IMR-90 (cell line): Measurements from ENCODE around the gene ITGAE.

Experiments used
- BHLHE40 ChIP-seq: fragments of 150-350 bp; IDR thresholded peaks from 2 replicates; pipeline ENCODE4 v1.6.1; 2016; ENCODE audit warnings: mild to moderate bottlenecking, low read depth, low read length
- CEBPB ChIP-seq: IDR thresholded peaks from 2 replicates; pipeline ENCODE4 v1.6.1; 2012; ENCODE audit warnings: low read depth, low read length, improper control_type of control experiment
- CHD1 ChIP-seq: IDR thresholded peaks from 2 replicates; pipeline ENCODE4 v1.6.1; 2012; ENCODE audit warnings: low read depth, low read length, improper control_type of control experiment
- CTCF ChIP-seq: conservative IDR thresholded peaks from 2 replicates; pipeline ENCODE4 v1.5.1; 2012; ENCODE audit warnings: mild to moderate bottlenecking, low read depth, low read length, improper control_type of control experiment
- MAFK ChIP-seq: IDR thresholded peaks from 2 replicates; pipeline ENCODE4 v1.6.1; 2012; ENCODE audit warnings: low read depth, low read length, improper control_type of control experiment
- MAZ ChIP-seq: IDR thresholded peaks from 2 replicates; pipeline ENCODE4 v1.6.1; 2012; ENCODE audit warnings: low read depth, mild to moderate bottlenecking, low read length, improper control_type of control experiment, moderate library complexity, borderline replicate concordance
- MXI1 ChIP-seq: IDR thresholded peaks from 2 replicates; pipeline ENCODE4 v1.6.1; 2012; ENCODE audit warnings: low read depth, mild to moderate bottlenecking, low read length, moderate library complexity, borderline replicate concordance
- NFE2L2 ChIP-seq: fragments of 150-350 bp; IDR thresholded peaks from 2 replicates; pipeline ENCODE4 v1.6.1; 2016; ENCODE audit warnings: low read depth, mild to moderate bottlenecking, low read length
- POLR2A ChIP-seq: IDR thresholded peaks from 2 replicates; pipeline ENCODE4 v1.6.1; 2012; ENCODE audit warnings: mild to moderate bottlenecking, low read depth, low read length
- RAD21 ChIP-seq: IDR thresholded peaks from 2 replicates; pipeline ENCODE4 v1.6.1; 2012; ENCODE audit warnings: low read length, improper control_type of control experiment
- RCOR1 ChIP-seq: IDR thresholded peaks from 2 replicates; pipeline ENCODE4 v1.6.1; 2012; ENCODE audit warnings: mild to moderate bottlenecking, low read length, improper control_type of control experiment; ENCODE audit not compliant: insufficient replicate concordance
- RFX5 ChIP-seq: IDR thresholded peaks from 2 replicates; pipeline ENCODE4 v1.8.0; 2012; ENCODE audit warnings: low read depth, mild to moderate bottlenecking, low read length, moderate library complexity
- SMC3 ChIP-seq: fragments of 150-350 bp; IDR thresholded peaks from 2 replicates; pipeline ENCODE4 v1.6.1; 2016; ENCODE audit warnings: low read depth, mild to moderate bottlenecking, antibody characterized with exemption, low read length, moderate library complexity
- USF2 ChIP-seq: fragments of 150-350 bp; IDR thresholded peaks from 2 replicates; pipeline ENCODE4 v1.6.1; 2017; ENCODE audit warnings: mild to moderate bottlenecking, antibody characterized with exemption, low read length, low read depth

- no peak for TF ChIP-seq CTCF
- no peak for TF ChIP-seq POLR2A
- no peak for TF ChIP-seq MAZ
- no peak for TF ChIP-seq MXI1
- TF ChIP-seq RAD21: no peak
- no peak for TF ChIP-seq USF2
- TF ChIP-seq CEBPB: no peak
- TF ChIP-seq BHLHE40: no peak
- TF ChIP-seq SMC3: no peak
- TF ChIP-seq NFE2L2: no peak
- no peak for TF ChIP-seq CHD1
- TF ChIP-seq RFX5: no peak
- TF ChIP-seq RCOR1: no peak
- no peak for TF ChIP-seq MAFK
These were observed 76.5 kb downstream of the ITGAE start for GRCh38 chr17:3724378-3725077.
